Measurements from ENCODE around the gene SEPTIN1.

DNA sequence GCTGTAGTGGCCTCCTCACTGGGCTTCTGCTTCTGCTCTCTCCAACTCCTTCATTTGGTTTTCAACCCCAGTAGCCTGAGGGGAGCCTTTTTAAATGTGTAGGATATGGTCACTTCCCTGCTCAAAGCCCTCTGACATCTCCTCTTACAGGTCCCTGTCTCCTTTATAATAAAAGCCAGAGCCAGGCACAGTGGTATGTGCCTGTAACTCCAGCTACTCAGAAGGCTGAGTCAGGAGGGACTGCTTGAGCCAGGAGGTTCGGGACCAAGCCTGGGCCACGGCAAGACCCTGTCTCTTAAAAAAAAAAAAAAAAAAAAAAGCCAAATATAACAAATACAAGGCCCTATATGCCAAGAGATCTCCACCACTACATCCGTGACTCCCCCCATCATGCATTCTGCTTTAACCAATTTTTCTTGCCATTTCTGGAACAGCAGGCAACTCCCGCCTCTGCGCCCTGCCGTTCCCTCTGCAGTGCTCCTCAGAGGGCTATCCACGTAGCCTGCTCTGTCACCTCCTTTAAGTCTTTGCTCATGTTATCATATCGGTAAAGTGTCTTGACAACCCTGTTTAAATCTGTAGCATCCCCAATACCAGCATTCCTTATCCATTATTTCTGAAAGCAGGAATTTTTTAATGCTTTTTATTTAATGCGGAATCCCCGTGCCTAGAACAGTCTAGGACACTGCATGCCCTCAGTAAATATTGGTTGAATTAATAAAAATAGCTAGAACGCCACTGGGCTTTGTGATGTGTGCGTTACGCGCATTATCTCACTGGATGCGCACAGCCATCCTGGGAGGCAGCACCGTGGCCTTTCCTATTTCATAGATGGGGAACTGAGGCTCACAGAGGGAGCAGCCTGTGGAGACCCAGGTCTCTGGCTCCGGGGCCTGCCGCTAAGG is 34.5 kb upstream of the SEPTIN1 start:
- TF ChIP-seq, protein P1, sequence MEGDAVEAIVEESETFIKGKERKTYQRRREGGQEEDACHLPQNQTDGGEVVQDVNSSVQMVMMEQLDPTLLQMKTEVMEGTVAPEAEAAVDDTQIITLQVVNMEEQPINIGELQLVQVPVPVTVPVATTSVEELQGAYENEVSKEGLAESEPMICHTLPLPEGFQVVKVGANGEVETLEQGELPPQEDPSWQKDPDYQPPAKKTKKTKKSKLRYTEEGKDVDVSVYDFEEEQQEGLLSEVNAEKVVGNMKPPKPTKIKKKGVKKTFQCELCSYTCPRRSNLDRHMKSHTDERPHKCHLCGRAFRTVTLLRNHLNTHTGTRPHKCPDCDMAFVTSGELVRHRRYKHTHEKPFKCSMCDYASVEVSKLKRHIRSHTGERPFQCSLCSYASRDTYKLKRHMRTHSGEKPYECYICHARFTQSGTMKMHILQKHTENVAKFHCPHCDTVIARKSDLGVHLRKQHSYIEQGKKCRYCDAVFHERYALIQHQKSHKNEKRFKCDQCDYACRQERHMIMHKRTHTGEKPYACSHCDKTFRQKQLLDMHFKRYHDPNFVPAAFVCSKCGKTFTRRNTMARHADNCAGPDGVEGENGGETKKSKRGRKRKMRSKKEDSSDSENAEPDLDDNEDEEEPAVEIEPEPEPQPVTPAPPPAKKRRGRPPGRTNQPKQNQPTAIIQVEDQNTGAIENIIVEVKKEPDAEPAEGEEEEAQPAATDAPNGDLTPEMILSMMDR (conservative IDR thresholded peaks at IDR 0.05): no peak
- no peak for TF ChIP-seq ZFX (IDR thresholded peaks at IDR 0.05)

Data from C4-2B (cell line).